Duodenal mucosa (tissue), 2 donors: ENCODE measurements around the gene OSTF1.

Experiments
- H3K27ac ChIP-seq: one replicate; pipeline ENCODE4 v1.7.0; 2013; ENCODE audit warnings: low read depth, low read length
- H3K27me3 ChIP-seq, 2 donors: one replicate each; pipeline ENCODE4 v1.7.0; 2013; ENCODE audit warnings: low read length in 2 of 2, control low read depth in 1 of 2; ENCODE audit not compliant: insufficient read depth in 2 of 2, control insufficient read depth in 1 of 2
- H3K36me3 ChIP-seq, 2 donors: one replicate each; pipeline ENCODE4 v1.7.0; 2013; ENCODE audit warnings: low read length in 2 of 2, control low read depth in 1 of 2; ENCODE audit not compliant: insufficient read depth in 2 of 2, control insufficient read depth in 1 of 2
- H3K4me1 ChIP-seq, 2 donors: one replicate each; pipeline ENCODE4 v1.7.0; 2013; ENCODE audit warnings: low read length in 2 of 2, control low read depth in 1 of 2; ENCODE audit not compliant: insufficient read depth in 2 of 2, control insufficient read depth in 1 of 2
- H3K4me3 ChIP-seq, 2 donors: one replicate each; pipeline ENCODE4 v1.7.0; 2013; ENCODE audit warnings: low read length in 2 of 2, low read depth in 1 of 2
- H3K9ac ChIP-seq, 2 donors: one replicate each; pipeline ENCODE4 v1.7.0; 2013; ENCODE audit warnings: low read length in 2 of 2, low read depth in 1 of 2
- H3K9me3 ChIP-seq, 2 donors: one replicate each; pipeline ENCODE4 v1.7.0; 2013; ENCODE audit warnings: low read length in 2 of 2, control low read depth in 1 of 2; ENCODE audit not compliant: control insufficient read depth in 1 of 2

Gene OSTF1

DNA sequence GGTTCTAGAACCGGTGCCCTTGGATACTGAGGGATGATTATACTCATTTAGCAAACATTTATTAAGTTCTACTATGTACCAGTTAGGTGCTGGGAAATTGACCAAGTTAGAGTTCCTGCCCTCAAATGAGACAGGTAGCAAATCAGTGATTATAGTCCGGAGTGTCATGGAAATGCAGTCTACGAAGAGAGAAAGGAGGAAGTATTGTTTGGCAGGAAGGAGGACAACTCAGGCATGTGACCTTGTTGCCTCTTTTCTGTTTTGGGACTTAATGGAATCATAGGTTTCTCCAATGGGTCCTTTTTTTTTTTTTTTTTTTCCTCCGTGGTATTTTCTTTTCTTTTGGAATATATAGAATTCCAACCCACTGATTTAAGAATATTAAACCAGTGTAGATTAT, 28.0 kb downstream of the OSTF1 start:
- H3K27ac ChIP-seq = no peak overlapping the region
- no peaks in the 10 kb centered on the region for H3K9me3 ChIP-seq
- H3K9ac ChIP-seq = no peak overlapping the region
- no peaks in the 10 kb centered on the region for H3K27me3 ChIP-seq
- no peak overlapping the region for H3K4me3 ChIP-seq
- peaks cover 13 to 14% of the 10 kb centered on the region in 2 donors for H3K36me3 ChIP-seq
- H3K4me1 ChIP-seq = peaks cover 11 to 12% of the 10 kb centered on the region in 2 donors

- Histone ChIP-seq H3K27ac (no peak overlapping the region), H3K9me3 (no peaks in the 10 kb centered on the region), H3K9ac (no peak overlapping the region), H3K36me3 (peaks cover 13 to 19% of the 10 kb centered on the region in 2 donors), H3K4me3 (no peak overlapping the region), H3K4me1 (peaks cover 6% of the 10 kb centered on the region in 2 donors), H3K27me3 (no peaks in the 10 kb centered on the region)
Observed at GRCh38 chr9:75117564-75117963, 29.2 kb downstream of the OSTF1 start.

GRCh38 chr9:75120686-75121085, 32.4 kb downstream of the OSTF1 start:
- Histone ChIP-seq H3K9me3 (no peaks in the 10 kb centered on the region), H3K9ac (no peak overlapping the region), H3K4me1 (no peaks in the 10 kb centered on the region), H3K36me3 (peaks cover 13 to 19% of the 10 kb centered on the region in 2 donors), H3K27ac (no peak overlapping the region), H3K27me3 (no peaks in the 10 kb centered on the region), H3K4me3 (no peak overlapping the region)

DNA sequence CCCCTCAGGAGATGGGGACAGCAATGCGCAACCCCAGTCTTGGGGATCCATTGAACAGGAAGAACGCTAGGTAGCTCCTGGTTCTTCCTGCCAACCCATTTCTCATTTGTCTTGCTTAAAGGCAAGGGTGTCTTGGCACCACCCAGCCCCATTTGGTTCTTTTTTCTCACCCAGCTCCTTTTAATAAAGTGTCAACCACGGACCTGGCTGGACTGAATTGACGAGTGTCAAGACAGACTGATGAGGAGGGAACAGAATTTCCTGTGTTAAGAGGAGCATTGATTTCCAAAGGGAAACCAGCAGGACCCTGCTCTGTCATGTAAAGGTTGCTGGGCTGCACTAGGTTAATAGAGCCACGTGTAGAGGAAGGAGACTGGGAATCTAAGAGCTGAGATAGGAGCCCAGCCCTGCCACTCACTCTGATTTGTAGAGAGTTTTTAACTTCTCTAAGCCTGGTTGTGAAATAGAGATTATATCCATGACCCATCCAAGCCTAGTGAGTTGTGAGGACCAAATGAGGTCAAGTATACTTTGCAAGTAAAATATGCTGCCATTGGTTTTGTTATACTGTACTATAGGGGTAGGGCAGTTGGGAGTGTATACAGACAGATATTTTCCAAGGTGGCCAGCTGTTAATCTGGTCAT, 33.7 kb downstream of the OSTF1 start:
- Histone ChIP-seq H3K4me3 (no peak overlapping the region), H3K9me3 (no peaks in the 10 kb centered on the region), H3K27ac (no peak overlapping the region), H3K9ac (no peak overlapping the region), H3K27me3 (no peaks in the 10 kb centered on the region), H3K4me1 (no peaks in the 10 kb centered on the region), H3K36me3 (peaks cover 13 to 19% of the 10 kb centered on the region in 2 donors)

GRCh38 chr9:75123696-75124095, 35.4 kb downstream of the OSTF1 start:
- no peaks in the 10 kb centered on the region for H3K27me3 ChIP-seq
- H3K4me1 ChIP-seq = no peaks in the 10 kb centered on the region
- H3K9me3 ChIP-seq = no peaks in the 10 kb centered on the region
- H3K9ac ChIP-seq = no peak overlapping the region
- H3K27ac ChIP-seq = no peak overlapping the region
- no peak overlapping the region for H3K4me3 ChIP-seq
- H3K36me3 ChIP-seq = peaks cover 10 to 11% of the 10 kb centered on the region in 2 donors

GRCh38 chr9:75128535-75128934, 40.2 kb downstream of the OSTF1 start:
- no peak overlapping the region for H3K4me3 ChIP-seq
- H3K27ac ChIP-seq = no peak overlapping the region
- no peak overlapping the region for H3K9ac ChIP-seq
- H3K9me3 ChIP-seq = no peaks in the 10 kb centered on the region
- no peaks in the 10 kb centered on the region for H3K27me3 ChIP-seq
- H3K4me1 ChIP-seq = no peaks in the 10 kb centered on the region
- H3K36me3 ChIP-seq = peaks cover 15 to 35% of the 10 kb centered on the region in 2 donors

DNA sequence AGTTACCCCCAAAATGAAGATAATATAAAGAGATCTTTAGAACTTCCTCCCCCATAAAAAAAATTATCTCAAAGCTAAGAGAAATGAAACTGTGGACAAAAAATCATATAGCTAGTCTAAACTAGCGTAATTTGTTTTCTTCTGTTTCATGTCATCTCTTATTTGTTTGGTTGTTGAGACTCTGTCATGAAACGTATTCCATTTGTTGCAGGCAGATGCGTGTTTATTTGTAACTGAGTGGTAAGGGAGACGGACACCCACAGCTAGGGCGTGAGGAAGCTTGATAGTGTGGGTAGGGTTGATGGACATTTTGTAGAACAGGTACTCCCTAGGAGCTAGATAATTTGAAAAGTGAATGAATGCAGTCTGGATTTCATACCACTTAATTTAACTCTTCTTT, 41.9 kb downstream of the OSTF1 start:
- H3K36me3 ChIP-seq = peaks cover 15 to 37% of the 10 kb centered on the region in 2 donors
- H3K4me3 ChIP-seq = no peak overlapping the region
- H3K9ac ChIP-seq = no peak overlapping the region
- no peak overlapping the region for H3K27ac ChIP-seq
- no peaks in the 10 kb centered on the region for H3K4me1 ChIP-seq
- H3K27me3 ChIP-seq = no peaks in the 10 kb centered on the region
- H3K9me3 ChIP-seq = no peaks in the 10 kb centered on the region

DNA sequence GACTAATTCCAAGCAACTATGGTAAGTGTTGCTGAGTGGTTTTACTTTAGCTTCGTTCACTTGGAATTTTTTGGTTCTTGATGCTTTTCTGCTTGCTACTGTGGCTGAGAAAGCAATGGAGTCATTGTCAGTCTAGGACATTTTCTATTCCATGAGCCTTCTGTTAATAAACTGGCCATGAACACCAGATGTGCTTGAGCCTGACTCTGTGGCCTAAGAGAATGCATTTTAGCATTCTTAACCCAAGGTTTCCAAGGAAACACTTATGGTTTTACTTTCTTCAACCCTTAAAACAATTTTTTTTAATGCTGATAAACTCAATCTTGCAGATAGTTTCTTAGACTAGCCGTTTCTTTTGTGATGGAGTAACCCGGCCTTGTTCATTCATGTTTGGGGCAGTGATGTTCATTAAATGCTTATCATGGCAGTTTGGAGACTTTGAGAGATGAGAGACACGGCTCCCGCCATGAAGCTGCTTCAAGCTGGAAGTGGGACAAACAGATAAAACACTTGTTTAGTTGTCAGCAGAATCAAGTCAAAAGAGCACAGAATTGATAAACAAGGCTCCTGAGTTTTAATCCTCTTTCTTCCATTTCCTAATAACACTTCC, 42.4 kb downstream of the OSTF1 start:
- Histone ChIP-seq H3K36me3 (peaks cover 15 to 41% of the 10 kb centered on the region in 2 donors), H3K4me3 (no peak overlapping the region), H3K9ac (no peak overlapping the region), H3K4me1 (no peaks in the 10 kb centered on the region), H3K27ac (no peak overlapping the region), H3K9me3 (no peaks in the 10 kb centered on the region), H3K27me3 (no peaks in the 10 kb centered on the region)

DNA sequence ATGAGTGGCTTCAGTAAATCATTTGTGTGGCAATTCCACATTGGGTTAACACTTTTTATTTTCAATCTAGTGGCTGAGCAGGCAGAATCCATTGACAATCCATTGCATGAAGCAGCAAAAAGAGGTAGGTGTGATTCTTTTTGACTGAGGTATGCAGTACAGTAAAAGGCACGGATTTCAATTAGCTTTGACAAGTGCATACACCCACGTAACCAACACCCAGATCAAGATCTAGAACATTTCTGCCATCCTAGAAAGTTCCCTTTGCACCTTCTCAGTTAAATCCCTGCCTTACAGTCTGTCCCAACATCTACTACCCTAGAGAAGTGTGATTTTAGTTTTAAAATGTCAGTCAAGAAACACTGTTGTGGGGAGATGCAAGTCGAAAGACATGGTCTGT, 43.4 kb downstream of the OSTF1 start:
- Histone ChIP-seq H3K4me1 (no peaks in the 10 kb centered on the region), H3K9ac (no peak overlapping the region), H3K9me3 (no peaks in the 10 kb centered on the region), H3K36me3 (peaks cover 17 to 48% of the 10 kb centered on the region in 2 donors), H3K4me3 (no peak overlapping the region), H3K27me3 (no peaks in the 10 kb centered on the region), H3K27ac (no peak overlapping the region)

DNA sequence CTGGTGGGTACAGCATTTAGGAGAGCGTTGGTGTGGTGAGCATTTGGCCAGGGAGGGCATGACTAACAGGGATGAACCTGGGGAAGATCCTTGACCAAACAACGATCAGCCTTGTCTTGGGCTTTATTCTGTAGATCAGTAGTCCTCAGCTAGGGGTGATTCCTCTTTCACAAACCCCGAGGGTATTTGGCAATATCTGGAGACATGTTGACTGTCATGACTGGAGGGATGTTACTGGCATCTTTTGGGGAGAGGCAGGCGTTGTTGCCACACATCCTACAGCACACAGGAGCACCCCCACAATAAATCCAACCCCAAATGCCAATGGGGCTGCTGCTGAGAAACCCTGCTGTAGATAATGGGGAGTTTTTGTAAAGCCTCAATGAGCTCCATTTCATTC, 43.9 kb downstream of the OSTF1 start:
- no peaks in the 10 kb centered on the region for H3K4me1 ChIP-seq

More for the DNA sequence above, 43.9 kb downstream of the OSTF1 start:
- no peak overlapping the region for H3K4me3 ChIP-seq
- peaks cover 23 to 53% of the 10 kb centered on the region in 2 donors for H3K36me3 ChIP-seq
- no peaks in the 10 kb centered on the region for H3K9me3 ChIP-seq
- no peak overlapping the region for H3K9ac ChIP-seq
- H3K27ac ChIP-seq = no peak overlapping the region
- H3K27me3 ChIP-seq = no peaks in the 10 kb centered on the region
